HG03442 (cell line): ENCODE results near the gene PLEKHA1.

Source experiments
- ATAC-seq: cut with Tn5 transposase; IDR thresholded peaks from one replicate; pipeline ENCODE4 v1.9.1; 2021; ENCODE audit warnings: mild to moderate bottlenecking, moderate library complexity; ENCODE audit not compliant: unreplicated experiment

PLEKHA1 gene

GRCh38 chr10:122420624-122421007, 46.1 kb downstream of the PLEKHA1 start:
- no peak for ATAC-seq

GRCh38 chr10:122421054-122421625, 46.6 kb downstream of the PLEKHA1 start:
- no peak for ATAC-seq

GRCh38 chr10:122421742-122422141, 47.2 kb downstream of the PLEKHA1 start:
- ATAC-seq: no peak

- no peak for ATAC-seq
Measured at GRCh38 chr10:122422266-122422989, 47.9 kb downstream of the PLEKHA1 start.

GRCh38 chr10:122424059-122424458, 49.6 kb downstream of the PLEKHA1 start:
- no peak for ATAC-seq

- no peak for ATAC-seq
Measured at GRCh38 chr10:122426829-122427228, 52.3 kb downstream of the PLEKHA1 start.

GRCh38 chr10:122427280-122427679, 52.8 kb downstream of the PLEKHA1 start:
- ATAC-seq: no peak

GRCh38 chr10:122435212-122435827, 60.8 kb downstream of the PLEKHA1 start:
- ATAC-seq: no peak

- ATAC-seq: no peak
Measured at GRCh38 chr10:122441961-122442360, 67.5 kb downstream of the PLEKHA1 start.

GRCh38 chr10:122445469-122445868, 71.0 kb downstream of the PLEKHA1 start:
- no peak for ATAC-seq

GRCh38 chr10:122445904-122446303, 71.4 kb downstream of the PLEKHA1 start:
- no peak for ATAC-seq

- no peak for ATAC-seq
Measured at GRCh38 chr10:122446668-122447423, 72.3 kb downstream of the PLEKHA1 start.

GRCh38 chr10:122448600-122448999, 74.1 kb downstream of the PLEKHA1 start:
- no peak for ATAC-seq

- ATAC-seq: no peak
Measured at GRCh38 chr10:122449153-122449552, 74.6 kb downstream of the PLEKHA1 start.

- no peak for ATAC-seq
Measured at GRCh38 chr10:122450353-122450990, 76.0 kb downstream of the PLEKHA1 start.

GRCh38 chr10:122454071-122454470, 79.6 kb downstream of the PLEKHA1 start:
- ATAC-seq: no peak

GRCh38 chr10:122454603-122455080, 80.1 kb downstream of the PLEKHA1 start, which contains the start of gene ARMS2:
Gene ARMS2 (plus strand): TSS chr10:122454653. CDS start chr10:122454728, 75 bp downstream.
- no peak for ATAC-seq

- no peak for ATAC-seq
Measured at GRCh38 chr10:122455376-122456079, 81.0 kb downstream of the PLEKHA1 start.

GRCh38 chr10:122457934-122458333, 83.4 kb downstream of the PLEKHA1 start:
- no peak for ATAC-seq

- no peak for ATAC-seq
Measured at GRCh38 chr10:122458693-122459092, 84.2 kb downstream of the PLEKHA1 start.
